AG04449 (cell line): ENCODE measurements around the gene GRID1.

Source experiments
- CTCF ChIA-PET: fragments of 350-600 bp; formaldehyde crosslinking; extraction: SDS; loops from one replicate; lab custom pipeline; 2021; ENCODE audit warnings: antibody characterized with exemption; lab: Yijun Ruan, JAX
- POLR2A ChIA-PET: fragments of 400-600, 350-600 bp; formaldehyde crosslinking; extraction: SDS; loops from one replicate; lab custom pipeline; 2020; ENCODE audit warnings: antibody characterized with exemption, inconsistent platforms; lab: Yijun Ruan, JAX
- DNase-seq: peaks from one replicate; pipeline ENCODE4 v3.0.0-alpha.2; 2010; ENCODE audit warnings: low read depth, low spot score
- H3K4me3 ChIP-seq: 2 replicates; pipeline ENCODE4 v1.5.1; 2011; ENCODE audit warnings: low read depth, mild to moderate bottlenecking, control low read depth, low read length
- CTCF ChIP-seq: IDR thresholded peaks from one replicate; pipeline ENCODE4 v1.5.1; 2011; ENCODE audit warnings: mild to moderate bottlenecking, moderate library complexity, low read length, control low read depth, inconsistent platforms; ENCODE audit not compliant: insufficient read depth; ENCODE audit errors: missing control alignments

Gene GRID1

GRCh38 chr10:86090807-86091206, 275.8 kb downstream of the GRID1 start:
- DNase-seq: no peak
- CTCF ChIA-PET: no interaction called here
- H3K4me3 ChIP-seq: no peak overlapping the region
- TF ChIP-seq CTCF: no peak
- POLR2A ChIA-PET: no interaction called here

- DNase-seq: no peak
- POLR2A ChIA-PET: no interaction called here
- CTCF ChIA-PET: no interaction called here
- no peak overlapping the region for H3K4me3 ChIP-seq
- no peak for TF ChIP-seq CTCF
These were observed 278.9 kb downstream of the GRID1 start for GRCh38 chr10:86087716-86088115.

GRCh38 chr10:86086418-86086817, 280.2 kb downstream of the GRID1 start:
- ChIA-PET CTCF (no interaction called here), POLR2A (no interaction called here)
- DNase-seq: no peak
- no peak overlapping the region for H3K4me3 ChIP-seq
- TF ChIP-seq CTCF: no peak

- TF ChIP-seq CTCF: no peak
- ChIA-PET CTCF (no interaction called here), POLR2A (no interaction called here)
- H3K4me3 ChIP-seq: no peak overlapping the region
- no peak for DNase-seq
These were observed 280.9 kb downstream of the GRID1 start for GRCh38 chr10:86085686-86086085.

GRCh38 chr10:86085136-86085535, 281.5 kb downstream of the GRID1 start:
- H3K4me3 ChIP-seq: no peak overlapping the region
- CTCF ChIA-PET: no interaction called here
- DNase-seq: no peak
- no peak for TF ChIP-seq CTCF
- POLR2A ChIA-PET: no interaction called here

- CTCF ChIA-PET: no interaction called here
- no peak for DNase-seq
- POLR2A ChIA-PET: no interaction called here
- TF ChIP-seq CTCF: no peak
- no peak overlapping the region for H3K4me3 ChIP-seq
These were observed 282.0 kb downstream of the GRID1 start for GRCh38 chr10:86084585-86084984.
